ENCODE measurements around the gene CRADD. TPM values are rescaled to one million over a fixed set of nuclear protein-coding genes. Genes with fewer than 3 reads are reported as not detected.
"Not testable (repeated sequence)": the region's sequence is repeated elsewhere in the genome, so short reads cannot be mapped to it uniquely, and the experiment has no call there.

CRADD gene
- total RNA-seq, 6 experiments from 2014 or later, result 17.2 to 65.3 (median 30.8) TPM

GRCh38 chr12:93794738-93795137 is 117.6 kb downstream of the CRADD start:
- H3K4me1 ChIP-seq, result peaks cover 0 to 22% (median 2%) of the 10 kb centered on the region in 4 donors

GRCh38 chr12:93795352-93795751 is 118.2 kb downstream of the CRADD start:
- Histone ChIP-seq H3K4me3 (no peak overlapping the region), H3K27ac (no peak overlapping the region), H3K27me3 (no peaks in the 10 kb centered on the region), H3K9me3 (no peaks in the 10 kb centered on the region), H3K4me1 (peaks cover 0 to 18% (median 2%) of the 10 kb centered on the region in 4 donors), H3K36me3 (no peaks in the 10 kb centered on the region)
- ATAC-seq (peak; percentile 85 to 96 (median 88)), DNase-seq (no peak)
- TF ChIP-seq CTCF (IDR thresholded peaks at IDR 0.05), result no peak
- no peak for TF ChIP-seq POLR2A (IDR thresholded peaks at IDR 0.05)
- WGBS (ENCODE audit: insufficient coverage, low coverage, low lambda C conversion rate, missing lambda C conversion rate), result 58% methylated on average over 3 of the region's 3 CpGs
- intact Hi-C loops (cut with DNase I), result no loop called here

More at GRCh38 chr12:93794738-93795137, 117.6 kb downstream of the CRADD start:
- Histone ChIP-seq H3K27me3 (no peaks in the 10 kb centered on the region), H3K36me3 (no peaks in the 10 kb centered on the region), H3K4me3 (no peak overlapping the region), H3K9me3 (no peaks in the 10 kb centered on the region), H3K27ac (no peak overlapping the region)
- no peak for DNase-seq
- TF ChIP-seq CTCF (IDR thresholded peaks at IDR 0.05), result no peak
- no peak for TF ChIP-seq POLR2A (IDR thresholded peaks at IDR 0.05)
- intact Hi-C loops (cut with DNase I), result no loop called here
- no peak for ATAC-seq
- 100% methylated on average over 2 of the region's 2 CpGs for WGBS (ENCODE audit: insufficient coverage, low coverage, low lambda C conversion rate, missing lambda C conversion rate)

GRCh38 chr12:93796729-93797128 is 119.6 kb downstream of the CRADD start:
- intact Hi-C loops (cut with DNase I), result no loop called here
- Histone ChIP-seq H3K9me3 (no peaks in the 10 kb centered on the region), H3K4me1 (peaks cover 0 to 18% (median 2%) of the 10 kb centered on the region in 4 donors), H3K4me3 (no peak overlapping the region), H3K36me3 (no peaks in the 10 kb centered on the region), H3K27ac (no peak overlapping the region), H3K27me3 (no peaks in the 10 kb centered on the region)
- ATAC-seq (no peak), DNase-seq (no peak)
- TF ChIP-seq CTCF (IDR thresholded peaks at IDR 0.05) (no peak), POLR2A (IDR thresholded peaks at IDR 0.05) (no peak)
- 77% methylated on average over 5 of the region's 5 CpGs for WGBS (ENCODE audit: insufficient coverage, low coverage, low lambda C conversion rate, missing lambda C conversion rate)

GRCh38 chr12:93798279-93799151 is 121.3 kb downstream of the CRADD start:
- no peaks in the 10 kb centered on the region for H3K27me3 ChIP-seq
- no peaks in the 10 kb centered on the region for H3K36me3 ChIP-seq
- H3K4me1 ChIP-seq, result peaks cover 0 to 18% (median 2%) of the 10 kb centered on the region in 4 donors
- TF ChIP-seq POLR2A (IDR thresholded peaks at IDR 0.05) (no peak), CTCF (IDR thresholded peaks at IDR 0.05) (no peak)
- DNase-seq (no peak), ATAC-seq (no peak)
- H3K27ac ChIP-seq, result no peak overlapping the region
- 64% methylated on average over 2 of the region's 3 CpGs for WGBS (ENCODE audit: insufficient coverage, low coverage, low lambda C conversion rate, missing lambda C conversion rate)
- intact Hi-C loops (cut with DNase I), result no loop called here
- no peaks in the 10 kb centered on the region for H3K9me3 ChIP-seq
- no peak overlapping the region for H3K4me3 ChIP-seq

- H3K27ac ChIP-seq; H3K27me3 ChIP-seq; H3K4me3 ChIP-seq; H3K9me3 ChIP-seq; DNase-seq; ATAC-seq; H3K4me1 ChIP-seq; H3K36me3 ChIP-seq; intact Hi-C loops (cut with DNase I): not testable (repeated sequence)
- WGBS (ENCODE audit: insufficient coverage, low coverage, low lambda C conversion rate, missing lambda C conversion rate), result 93% methylated on average over 2 of the region's 2 CpGs
Measured at GRCh38 chr12:93801666-93802065, 124.5 kb downstream of the CRADD start.
